ENCODE results near the gene DUSP3. TPM values are rescaled to one million over a fixed set of nuclear protein-coding genes. Genes with fewer than 3 reads are reported as not detected.

Gene DUSP3
- total and polyA plus RNA-seq, 10 of the 15 experiments (the other 5 are each of a cell fraction or from before 2014, with no cell fraction given): 1.5 to 12.1 (median 3.8) TPM

DNA sequence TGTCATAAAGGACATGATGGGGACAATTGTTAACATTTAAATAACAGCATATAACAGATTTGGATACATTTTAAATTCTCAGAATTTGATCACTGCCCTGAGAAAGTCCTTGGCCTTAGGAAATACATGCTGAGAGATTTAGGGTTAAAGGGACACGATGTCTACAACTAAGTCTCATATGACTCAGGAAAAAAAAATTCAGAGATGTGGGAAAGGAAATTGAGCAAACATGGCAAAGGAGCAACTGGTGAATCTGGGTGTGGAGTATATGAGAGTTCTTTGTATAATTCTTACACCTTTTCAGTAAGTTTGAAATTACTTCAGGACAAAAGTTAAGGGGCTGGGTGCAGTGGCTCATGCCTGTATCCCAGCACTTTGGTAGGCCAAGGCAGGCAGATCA is 35.9 kb upstream of the DUSP3 start:
- FAIRE-seq (no peak), DNase-seq (ENCODE audit: low read depth, low spot score) (no peak), ATAC-seq (no peak)
- ChIA-PET SMC1A (ENCODE audit: uncharacterized antibody, unreplicated experiment) (no interaction called here), POLR2A (no interaction called here), CTCF (no interaction called here), RAD21 (ENCODE audit: unreplicated experiment) (no interaction called here)
- no peaks in the 10 kb centered on the region for H3K79me2 ChIP-seq (ENCODE audit: control insufficient read depth, insufficient read depth, low read length)
- intact Hi-C loops (cut with micrococcal nuclease; ENCODE audit: unreplicated experiment) (no loop called here), in situ Hi-C loops (cut with MboI) (no loop called here)
- no peak overlapping the region for H3K4me2 ChIP-seq (ENCODE audit: control insufficient read depth, insufficient read depth)
- no peak overlapping the region for H3K9ac ChIP-seq (ENCODE audit: control insufficient read depth, insufficient read depth, low read length)
- no peak overlapping the region for H3K27ac ChIP-seq (ENCODE audit: control insufficient read depth, insufficient read depth)
- 0% methylated on average over 1 of the region's 1 CpG for WGBS (ENCODE audit: insufficient coverage, insufficient replicate concordance, low lambda C conversion rate, missing lambda C conversion rate)
- H3K4me3 ChIP-seq: no peak overlapping the region
- peaks cover 2 to 3% of the 10 kb centered on the region in 2 experiments; a peak in 3 of 4 replicates for H3K27me3 ChIP-seq (replicated peaks in 1 of 2; ENCODE audit: control insufficient read depth in 2 of 2, insufficient read depth in 2 of 2, low read length in 1 of 2)
- no TSS peak for BruUV-seq (replicated peaks)
- no peaks in the 10 kb centered on the region for H4K20me1 ChIP-seq (ENCODE audit: control insufficient read depth, insufficient read depth)
- H3K36me3 ChIP-seq (ENCODE audit: control insufficient read depth in 2 of 2, insufficient read depth in 2 of 2, low read length in 1 of 2): no peaks in the 10 kb centered on the region
- no peak overlapping the region for H2AFZ ChIP-seq (ENCODE audit: control insufficient read depth, low read depth, low read length)
- H3K9me3 ChIP-seq (replicated peaks; ENCODE audit: control insufficient read depth, insufficient read depth, low read length): no peaks in the 10 kb centered on the region
- TF ChIP-seq WRNIP1 (IDR thresholded peaks at IDR 0.05; ENCODE audit: borderline replicate concordance, low read depth, low read length) (no peak), STAT1 (conservative IDR thresholded peaks at IDR 0.05) (no peak), ETV6 (conservative IDR thresholded peaks at IDR 0.05 in 1 of 2, IDR thresholded peaks at IDR 0.05 in 1 of 2; ENCODE audit: borderline replicate concordance in 1 of 2, low read depth in 1 of 2) (no peak)
- TF ChIP-seq, protein P1, sequence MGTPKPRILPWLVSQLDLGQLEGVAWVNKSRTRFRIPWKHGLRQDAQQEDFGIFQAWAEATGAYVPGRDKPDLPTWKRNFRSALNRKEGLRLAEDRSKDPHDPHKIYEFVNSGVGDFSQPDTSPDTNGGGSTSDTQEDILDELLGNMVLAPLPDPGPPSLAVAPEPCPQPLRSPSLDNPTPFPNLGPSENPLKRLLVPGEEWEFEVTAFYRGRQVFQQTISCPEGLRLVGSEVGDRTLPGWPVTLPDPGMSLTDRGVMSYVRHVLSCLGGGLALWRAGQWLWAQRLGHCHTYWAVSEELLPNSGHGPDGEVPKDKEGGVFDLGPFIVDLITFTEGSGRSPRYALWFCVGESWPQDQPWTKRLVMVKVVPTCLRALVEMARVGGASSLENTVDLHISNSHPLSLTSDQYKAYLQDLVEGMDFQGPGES (IDR thresholded peaks at IDR 0.05): no peak
- no peaks in the 10 kb centered on the region for H3K4me1 ChIP-seq (ENCODE audit: control insufficient read depth, insufficient read depth, low read length)

DNA sequence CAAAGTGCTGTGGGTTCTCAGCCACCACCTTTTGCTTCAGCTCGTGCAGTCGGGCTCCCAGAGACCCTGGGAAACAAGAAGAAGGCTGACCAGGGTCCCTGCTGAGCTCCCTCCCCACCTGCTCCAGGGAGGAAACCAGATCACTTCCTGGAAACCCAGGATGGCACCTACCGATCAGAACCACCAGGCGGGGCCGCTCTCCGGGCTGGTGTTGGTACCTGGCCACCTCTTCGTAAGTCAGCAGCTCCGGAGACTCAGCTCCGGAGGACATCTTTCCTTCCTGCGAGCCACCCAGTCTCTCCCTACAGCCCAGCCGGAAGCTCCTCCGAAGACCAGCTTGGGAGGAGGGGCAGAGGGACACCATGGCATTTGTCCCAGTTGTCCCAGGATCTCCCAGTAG is 35.2 kb upstream of the DUSP3 start:
- no peak for DNase-seq (ENCODE audit: low read depth, low spot score)
- H3K9ac ChIP-seq (ENCODE audit: control insufficient read depth, insufficient read depth, low read length): no peak overlapping the region
- ChIA-PET CTCF (interaction anchor here (0.6 kb wide), 1 partner anchor 82 kb away, joined by 4 read pairs; no protein-coding TSS in a partner anchor), SMC1A (ENCODE audit: uncharacterized antibody, unreplicated experiment) (no interaction called here), POLR2A (no interaction called here), RAD21 (ENCODE audit: unreplicated experiment) (no interaction called here)
- H3K36me3 ChIP-seq (ENCODE audit: control insufficient read depth in 2 of 2, insufficient read depth in 2 of 2, low read length in 1 of 2): no peaks in the 10 kb centered on the region
- H4K20me1 ChIP-seq (ENCODE audit: control insufficient read depth, insufficient read depth): no peaks in the 10 kb centered on the region
- WGBS (ENCODE audit: insufficient coverage, insufficient replicate concordance, low lambda C conversion rate, missing lambda C conversion rate): 48% methylated on average over 12 of the region's 12 CpGs
- no peak overlapping the region for H3K4me2 ChIP-seq (ENCODE audit: control insufficient read depth, insufficient read depth)
- no peaks in the 10 kb centered on the region for H3K79me2 ChIP-seq (ENCODE audit: control insufficient read depth, insufficient read depth, low read length)
- no peak overlapping the region for H2AFZ ChIP-seq (ENCODE audit: control insufficient read depth, low read depth, low read length)
- H3K4me3 ChIP-seq: no peak overlapping the region
- no peaks in the 10 kb centered on the region for H3K9me3 ChIP-seq (replicated peaks; ENCODE audit: control insufficient read depth, insufficient read depth, low read length)
- ATAC-seq: no peak
- H3K27ac ChIP-seq (ENCODE audit: control insufficient read depth, insufficient read depth): no peak overlapping the region
- FAIRE-seq: no peak
- intact Hi-C loops (cut with micrococcal nuclease; ENCODE audit: unreplicated experiment) (no loop called here), in situ Hi-C loops (cut with MboI) (no loop called here)
- H3K4me1 ChIP-seq (ENCODE audit: control insufficient read depth, insufficient read depth, low read length): no peaks in the 10 kb centered on the region
- BruUV-seq (replicated peaks): no TSS peak
- H3K27me3 ChIP-seq (replicated peaks in 1 of 2; ENCODE audit: control insufficient read depth in 2 of 2, insufficient read depth in 2 of 2, low read length in 1 of 2): peaks cover 2 to 3% of the 10 kb centered on the region in 2 experiments
- TF ChIP-seq TAF1 (IDR thresholded peaks at IDR 0.05; ENCODE audit: borderline replicate concordance, low read depth, low read length): no peak
- TF ChIP-seq, protein P2, sequence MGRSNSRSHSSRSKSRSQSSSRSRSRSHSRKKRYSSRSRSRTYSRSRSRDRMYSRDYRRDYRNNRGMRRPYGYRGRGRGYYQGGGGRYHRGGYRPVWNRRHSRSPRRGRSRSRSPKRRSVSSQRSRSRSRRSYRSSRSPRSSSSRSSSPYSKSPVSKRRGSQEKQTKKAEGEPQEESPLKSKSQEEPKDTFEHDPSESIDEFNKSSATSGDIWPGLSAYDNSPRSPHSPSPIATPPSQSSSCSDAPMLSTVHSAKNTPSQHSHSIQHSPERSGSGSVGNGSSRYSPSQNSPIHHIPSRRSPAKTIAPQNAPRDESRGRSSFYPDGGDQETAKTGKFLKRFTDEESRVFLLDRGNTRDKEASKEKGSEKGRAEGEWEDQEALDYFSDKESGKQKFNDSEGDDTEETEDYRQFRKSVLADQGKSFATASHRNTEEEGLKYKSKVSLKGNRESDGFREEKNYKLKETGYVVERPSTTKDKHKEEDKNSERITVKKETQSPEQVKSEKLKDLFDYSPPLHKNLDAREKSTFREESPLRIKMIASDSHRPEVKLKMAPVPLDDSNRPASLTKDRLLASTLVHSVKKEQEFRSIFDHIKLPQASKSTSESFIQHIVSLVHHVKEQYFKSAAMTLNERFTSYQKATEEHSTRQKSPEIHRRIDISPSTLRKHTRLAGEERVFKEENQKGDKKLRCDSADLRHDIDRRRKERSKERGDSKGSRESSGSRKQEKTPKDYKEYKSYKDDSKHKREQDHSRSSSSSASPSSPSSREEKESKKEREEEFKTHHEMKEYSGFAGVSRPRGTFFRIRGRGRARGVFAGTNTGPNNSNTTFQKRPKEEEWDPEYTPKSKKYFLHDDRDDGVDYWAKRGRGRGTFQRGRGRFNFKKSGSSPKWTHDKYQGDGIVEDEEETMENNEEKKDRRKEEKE (IDR thresholded peaks at IDR 0.05): no peak
- TF ChIP-seq SUPT20H (IDR thresholded peaks at IDR 0.05; ENCODE audit: borderline replicate concordance, control insufficient read depth, low read depth, low read length): no peak
- TF ChIP-seq, protein P3, sequence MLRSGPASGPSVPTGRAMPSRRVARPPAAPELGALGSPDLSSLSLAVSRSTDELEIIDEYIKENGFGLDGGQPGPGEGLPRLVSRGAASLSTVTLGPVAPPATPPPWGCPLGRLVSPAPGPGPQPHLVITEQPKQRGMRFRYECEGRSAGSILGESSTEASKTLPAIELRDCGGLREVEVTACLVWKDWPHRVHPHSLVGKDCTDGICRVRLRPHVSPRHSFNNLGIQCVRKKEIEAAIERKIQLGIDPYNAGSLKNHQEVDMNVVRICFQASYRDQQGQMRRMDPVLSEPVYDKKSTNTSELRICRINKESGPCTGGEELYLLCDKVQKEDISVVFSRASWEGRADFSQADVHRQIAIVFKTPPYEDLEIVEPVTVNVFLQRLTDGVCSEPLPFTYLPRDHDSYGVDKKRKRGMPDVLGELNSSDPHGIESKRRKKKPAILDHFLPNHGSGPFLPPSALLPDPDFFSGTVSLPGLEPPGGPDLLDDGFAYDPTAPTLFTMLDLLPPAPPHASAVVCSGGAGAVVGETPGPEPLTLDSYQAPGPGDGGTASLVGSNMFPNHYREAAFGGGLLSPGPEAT (IDR thresholded peaks at IDR 0.05; ENCODE audit: low read depth): no peak
- TF ChIP-seq ZNF274 (IDR thresholded peaks at IDR 0.05; ENCODE audit: insufficient read depth, insufficient read length): no peak
